ENCODE data around the gene PLB1.

PLB1 gene

GRCh38 chr2:28477087-28477486 lies 18.8 kb upstream of the PLB1 start:
- Mint-ChIP-seq H3K4me3 (no peak overlapping the region), H3K36me3 (ENCODE audit: low read depth) (no peaks in the 10 kb centered on the region), H3K4me1 (peaks cover 3% of the 10 kb centered on the region), H3K9me3 (peaks cover 3% of the 10 kb centered on the region), H3K27ac (no peak overlapping the region), H3K27me3 (peaks cover 8% of the 10 kb centered on the region)
- DNase-seq (no peak), ATAC-seq (no peak)

- ATAC-seq: no peak
Measured at GRCh38 chr2:28477645-28478044, 18.2 kb upstream of the PLB1 start.

GRCh38 chr2:28480403-28481049 lies 15.3 kb upstream of the PLB1 start:
- Mint-ChIP-seq H3K27me3 (peaks cover 7% of the 10 kb centered on the region), H3K36me3 (ENCODE audit: low read depth) (no peaks in the 10 kb centered on the region), H3K4me3 (no peak overlapping the region), H3K4me1 (no peaks in the 10 kb centered on the region), H3K27ac (no peak overlapping the region), H3K9me3 (no peaks in the 10 kb centered on the region)
- DNase-seq (no peak), ATAC-seq (no peak)

More at GRCh38 chr2:28477645-28478044, 18.2 kb upstream of the PLB1 start:
- Mint-ChIP-seq H3K27me3 (peaks cover 8% of the 10 kb centered on the region), H3K36me3 (ENCODE audit: low read depth) (no peaks in the 10 kb centered on the region), H3K27ac (no peak overlapping the region), H3K4me3 (no peak overlapping the region), H3K9me3 (peaks cover 3% of the 10 kb centered on the region), H3K4me1 (no peaks in the 10 kb centered on the region)
- no peak for DNase-seq

- Mint-ChIP-seq H3K27ac (no peak overlapping the region), H3K27me3 (peaks cover 7% of the 10 kb centered on the region), H3K9me3 (no peaks in the 10 kb centered on the region), H3K4me1 (no peaks in the 10 kb centered on the region), H3K36me3 (ENCODE audit: low read depth) (no peaks in the 10 kb centered on the region), H3K4me3 (no peak overlapping the region)
- DNase-seq (no peak), ATAC-seq (no peak)
Measured at GRCh38 chr2:28481905-28482304, 14.0 kb upstream of the PLB1 start.

GRCh38 chr2:28484835-28485234 lies 11.0 kb upstream of the PLB1 start:
- Mint-ChIP-seq H3K27me3 (peaks cover 3% of the 10 kb centered on the region), H3K9me3 (no peaks in the 10 kb centered on the region), H3K4me3 (no peak overlapping the region), H3K4me1 (no peaks in the 10 kb centered on the region), H3K36me3 (ENCODE audit: low read depth) (no peaks in the 10 kb centered on the region), H3K27ac (no peak overlapping the region)
- ATAC-seq (no peak), DNase-seq (no peak)

GRCh38 chr2:28486526-28486925 lies 9.3 kb upstream of the PLB1 start:
- ATAC-seq: no peak
- Mint-ChIP-seq H3K27me3 (peaks cover 3% of the 10 kb centered on the region), H3K27ac (no peak overlapping the region), H3K4me1 (no peaks in the 10 kb centered on the region), H3K4me3 (no peak overlapping the region), H3K9me3 (no peaks in the 10 kb centered on the region), H3K36me3 (ENCODE audit: low read depth) (no peaks in the 10 kb centered on the region)
- no peak for DNase-seq

- ATAC-seq: no peak
- Mint-ChIP-seq H3K4me1 (no peaks in the 10 kb centered on the region), H3K27me3 (peaks cover 3% of the 10 kb centered on the region)
Measured at GRCh38 chr2:28487258-28487657, 8.6 kb upstream of the PLB1 start.

GRCh38 chr2:28488083-28488830 lies 7.6 kb upstream of the PLB1 start:
- H3K4me3 Mint-ChIP-seq: no peak overlapping the region
- no peaks in the 10 kb centered on the region for H3K4me1 Mint-ChIP-seq
- no peaks in the 10 kb centered on the region for H3K9me3 Mint-ChIP-seq
- ATAC-seq: no peak
- no peak overlapping the region for H3K27ac Mint-ChIP-seq
- H3K36me3 Mint-ChIP-seq (ENCODE audit: low read depth): no peaks in the 10 kb centered on the region
- peaks cover 1% of the 10 kb centered on the region for H3K27me3 Mint-ChIP-seq
- DNase-seq: no peak

More at GRCh38 chr2:28487258-28487657, 8.6 kb upstream of the PLB1 start:
- Mint-ChIP-seq H3K4me3 (no peak overlapping the region), H3K36me3 (ENCODE audit: low read depth) (no peaks in the 10 kb centered on the region), H3K9me3 (no peaks in the 10 kb centered on the region), H3K27ac (no peak overlapping the region)
- no peak for DNase-seq

- Mint-ChIP-seq H3K4me1 (no peaks in the 10 kb centered on the region), H3K27ac (no peak overlapping the region), H3K36me3 (ENCODE audit: low read depth) (no peaks in the 10 kb centered on the region), H3K4me3 (no peak overlapping the region), H3K27me3 (peaks cover 1% of the 10 kb centered on the region), H3K9me3 (no peaks in the 10 kb centered on the region)
- no peak for ATAC-seq
- no peak for DNase-seq
Measured at GRCh38 chr2:28488858-28489575, 6.8 kb upstream of the PLB1 start.

- H3K27ac Mint-ChIP-seq: no peak overlapping the region
- no peak for ATAC-seq
- no peaks in the 10 kb centered on the region for H3K4me1 Mint-ChIP-seq
- no peaks in the 10 kb centered on the region for H3K36me3 Mint-ChIP-seq (ENCODE audit: low read depth)
- H3K4me3 Mint-ChIP-seq: no peak overlapping the region
- no peaks in the 10 kb centered on the region for H3K9me3 Mint-ChIP-seq
- no peak for DNase-seq
- peaks cover 1% of the 10 kb centered on the region for H3K27me3 Mint-ChIP-seq
Measured at GRCh38 chr2:28490558-28490957, 5.3 kb upstream of the PLB1 start.

- Mint-ChIP-seq H3K27me3 (peaks cover 1% of the 10 kb centered on the region), H3K4me1 (no peaks in the 10 kb centered on the region), H3K27ac (no peak overlapping the region), H3K36me3 (ENCODE audit: low read depth) (no peaks in the 10 kb centered on the region), H3K9me3 (no peaks in the 10 kb centered on the region), H3K4me3 (no peak overlapping the region)
- ATAC-seq: no peak
- no peak for DNase-seq
Measured at GRCh38 chr2:28492282-28492681, 3.6 kb upstream of the PLB1 start.

- H3K27ac Mint-ChIP-seq: no peak overlapping the region
- no peak overlapping the region for H3K4me3 Mint-ChIP-seq
- no peaks in the 10 kb centered on the region for H3K9me3 Mint-ChIP-seq
- H3K27me3 Mint-ChIP-seq: peaks cover 1% of the 10 kb centered on the region
- no peaks in the 10 kb centered on the region for H3K36me3 Mint-ChIP-seq (ENCODE audit: low read depth)
- no peaks in the 10 kb centered on the region for H3K4me1 Mint-ChIP-seq
- ATAC-seq (no peak), DNase-seq (no peak)
Measured at GRCh38 chr2:28493636-28494035, 2.2 kb upstream of the PLB1 start.

GRCh38 chr2:28496781-28497180 lies 921 bp downstream of the PLB1 start:
- H3K9me3 Mint-ChIP-seq: no peaks in the 10 kb centered on the region
- H3K27me3 Mint-ChIP-seq: no peaks in the 10 kb centered on the region
- H3K4me3 Mint-ChIP-seq: no peak overlapping the region
- DNase-seq (no peak), ATAC-seq (no peak)
- no peaks in the 10 kb centered on the region for H3K36me3 Mint-ChIP-seq (ENCODE audit: low read depth)
- H3K4me1 Mint-ChIP-seq: no peaks in the 10 kb centered on the region
- H3K27ac Mint-ChIP-seq: no peak overlapping the region

GRCh38 chr2:28497206-28497605 lies 1.3 kb downstream of the PLB1 start:
- Mint-ChIP-seq H3K27me3 (no peaks in the 10 kb centered on the region), H3K4me3 (no peak overlapping the region), H3K27ac (no peak overlapping the region), H3K4me1 (no peaks in the 10 kb centered on the region), H3K9me3 (no peaks in the 10 kb centered on the region), H3K36me3 (ENCODE audit: low read depth) (no peaks in the 10 kb centered on the region)
- DNase-seq (no peak), ATAC-seq (no peak)

GRCh38 chr2:28499282-28499681 lies 3.4 kb downstream of the PLB1 start:
- Mint-ChIP-seq H3K9me3 (no peaks in the 10 kb centered on the region), H3K4me1 (no peaks in the 10 kb centered on the region), H3K27ac (no peak overlapping the region), H3K4me3 (no peak overlapping the region), H3K27me3 (no peaks in the 10 kb centered on the region), H3K36me3 (ENCODE audit: low read depth) (no peaks in the 10 kb centered on the region)
- ATAC-seq (no peak), DNase-seq (no peak)

Data from activated naive CD8-positive, alpha-beta T cell treated with anti-CD3 and anti-CD28 coated beads, Interleukin-2, amount 50 U/mL, for 24 hours (primary cell).